C4-2B (cell line): ENCODE measurements around the gene ACOT12.

ENCODE experiments used
- ZFX ChIP-seq: fragments of 450-650 bp; IDR thresholded peaks from 2 replicates; pipeline ENCODE4 v1.6.1; 2017
- TF ChIP-seq, protein P1 (sequence below): fragments of 450-650 bp; conservative IDR thresholded peaks from 2 replicates; pipeline ENCODE4 v1.5.1; 2017; ENCODE audit warnings: mild to moderate bottlenecking

GRCh38 chr5:81383867-81384266 is 10.1 kb downstream of the ACOT12 start:
- TF ChIP-seq, protein P1, sequence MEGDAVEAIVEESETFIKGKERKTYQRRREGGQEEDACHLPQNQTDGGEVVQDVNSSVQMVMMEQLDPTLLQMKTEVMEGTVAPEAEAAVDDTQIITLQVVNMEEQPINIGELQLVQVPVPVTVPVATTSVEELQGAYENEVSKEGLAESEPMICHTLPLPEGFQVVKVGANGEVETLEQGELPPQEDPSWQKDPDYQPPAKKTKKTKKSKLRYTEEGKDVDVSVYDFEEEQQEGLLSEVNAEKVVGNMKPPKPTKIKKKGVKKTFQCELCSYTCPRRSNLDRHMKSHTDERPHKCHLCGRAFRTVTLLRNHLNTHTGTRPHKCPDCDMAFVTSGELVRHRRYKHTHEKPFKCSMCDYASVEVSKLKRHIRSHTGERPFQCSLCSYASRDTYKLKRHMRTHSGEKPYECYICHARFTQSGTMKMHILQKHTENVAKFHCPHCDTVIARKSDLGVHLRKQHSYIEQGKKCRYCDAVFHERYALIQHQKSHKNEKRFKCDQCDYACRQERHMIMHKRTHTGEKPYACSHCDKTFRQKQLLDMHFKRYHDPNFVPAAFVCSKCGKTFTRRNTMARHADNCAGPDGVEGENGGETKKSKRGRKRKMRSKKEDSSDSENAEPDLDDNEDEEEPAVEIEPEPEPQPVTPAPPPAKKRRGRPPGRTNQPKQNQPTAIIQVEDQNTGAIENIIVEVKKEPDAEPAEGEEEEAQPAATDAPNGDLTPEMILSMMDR: no peak
- TF ChIP-seq ZFX: no peak
